Esophagus muscularis mucosa (tissue), 4 donors: ENCODE measurements around the gene BCL2L14.

ENCODE experiments used
- EP300 ChIP-seq: sonication (generic); formaldehyde crosslinking; IDR thresholded peaks from one replicate; pipeline ENCODE4 v1.6.1; 2017; ENCODE audit warnings: antibody characterized with exemption
- POLR2A ChIP-seq: fragments of 450-650 bp; IDR thresholded peaks from one replicate; pipeline ENCODE4 v1.6.1; 2017; ENCODE audit warnings: antibody characterized with exemption, moderate library complexity, mild to moderate bottlenecking, low read depth
- TF ChIP-seq, protein P1 (sequence below), 3 experiments: fragments of 200-600 bp in 2 of 3; fragments of 450-650 bp in 1 of 3; sonication (generic) in 2 of 3; IDR thresholded peaks; one replicate each; pipeline ENCODE4 v1.5.1; 2017 to 2019; ENCODE audit warnings: antibody characterized with exemption in 3 of 3, mild to moderate bottlenecking in 2 of 3, moderate library complexity in 1 of 3

GRCh38 chr12:12070674-12071656 lies at the start of gene BCL2L14:
- TF ChIP-seq, protein P1, sequence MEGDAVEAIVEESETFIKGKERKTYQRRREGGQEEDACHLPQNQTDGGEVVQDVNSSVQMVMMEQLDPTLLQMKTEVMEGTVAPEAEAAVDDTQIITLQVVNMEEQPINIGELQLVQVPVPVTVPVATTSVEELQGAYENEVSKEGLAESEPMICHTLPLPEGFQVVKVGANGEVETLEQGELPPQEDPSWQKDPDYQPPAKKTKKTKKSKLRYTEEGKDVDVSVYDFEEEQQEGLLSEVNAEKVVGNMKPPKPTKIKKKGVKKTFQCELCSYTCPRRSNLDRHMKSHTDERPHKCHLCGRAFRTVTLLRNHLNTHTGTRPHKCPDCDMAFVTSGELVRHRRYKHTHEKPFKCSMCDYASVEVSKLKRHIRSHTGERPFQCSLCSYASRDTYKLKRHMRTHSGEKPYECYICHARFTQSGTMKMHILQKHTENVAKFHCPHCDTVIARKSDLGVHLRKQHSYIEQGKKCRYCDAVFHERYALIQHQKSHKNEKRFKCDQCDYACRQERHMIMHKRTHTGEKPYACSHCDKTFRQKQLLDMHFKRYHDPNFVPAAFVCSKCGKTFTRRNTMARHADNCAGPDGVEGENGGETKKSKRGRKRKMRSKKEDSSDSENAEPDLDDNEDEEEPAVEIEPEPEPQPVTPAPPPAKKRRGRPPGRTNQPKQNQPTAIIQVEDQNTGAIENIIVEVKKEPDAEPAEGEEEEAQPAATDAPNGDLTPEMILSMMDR (IDR thresholded peaks at IDR 0.05), result no peak
- TF ChIP-seq POLR2A, result no peak
- TF ChIP-seq EP300, result no peak
